Measurements from ENCODE around the gene CPSF4L. TPM values are rescaled to one million over a fixed set of nuclear protein-coding genes. Genes with fewer than 3 reads are reported as not detected.

CPSF4L gene
- total and polyA plus RNA-seq, 2 donors (not counting 3 experiments of a cell fraction or from before 2014, with no cell fraction given): not detected

- Histone ChIP-seq H3K9ac (replicated peaks; ENCODE audit: extremely low read depth, insufficient read depth, low read length) (no peak overlapping the region), H3K27ac (ENCODE audit: insufficient read depth, low read depth, low read length) (no peak overlapping the region), H3K79me2 (ENCODE audit: control insufficient read depth, insufficient read depth, low read length) (peaks cover 21% of the 10 kb centered on the region), H3K9me3 (replicated peaks; ENCODE audit: control insufficient read depth, insufficient read depth, low read length) (no peaks in the 10 kb centered on the region), H3K9me1 (replicated peaks; ENCODE audit: control insufficient read depth, extremely low read depth, insufficient read depth, low read length) (no peaks in the 10 kb centered on the region), H3K4me3 (replicated peaks in 1 of 3; ENCODE audit: insufficient read depth in 1 of 3, low read depth in 1 of 3, low read length in 3 of 3) (no peak overlapping the region), H4K20me1 (replicated peaks; ENCODE audit: control insufficient read depth, extremely low read depth, insufficient read depth, low read length) (no peaks in the 10 kb centered on the region), H2AFZ (ENCODE audit: low read depth, low read length) (no peak overlapping the region), H3K4me2 (ENCODE audit: insufficient read depth, low read length) (no peak overlapping the region), H3K4me1 (ENCODE audit: control insufficient read depth, extremely low read depth, insufficient read depth, low read length) (peaks cover 12% of the 10 kb centered on the region), H3K27me3 (ENCODE audit: control insufficient read depth in 2 of 2, insufficient read depth in 2 of 2, low read length in 2 of 2) (no peaks in the 10 kb centered on the region), H3K36me3 (ENCODE audit: control insufficient read depth in 2 of 2, extremely low read depth in 1 of 2, insufficient read depth in 2 of 2, low read length in 2 of 2) (peaks cover 11 to 12% of the 10 kb centered on the region in 2 experiments)
- ChIA-PET CTCF (no interaction called here), POLR2A (no interaction called here)
- intact Hi-C loops (cut with micrococcal nuclease): loop anchor here (10.0 kb wide), 1 partner anchor 967 kb away; the partner anchor contains the start of gene RPL38
- DNase-seq (ENCODE audit: low read depth, low spot score) (no peak), FAIRE-seq (no peak)
- dilution Hi-C loops (cut with MboI; ENCODE audit: extremely low pct_ligation_motif_present, low sequenced_read_pairs): no loop called here
- BruUV-seq (replicated peaks): no TSS peak
- no peak for TF ChIP-seq JUN (IDR thresholded peaks at IDR 0.05; ENCODE audit: borderline replicate concordance, insufficient read depth, insufficient read length, low read depth)
- TF ChIP-seq MYC (IDR thresholded peaks at IDR 0.05; ENCODE audit: low read depth, low read length): no peak
- TF ChIP-seq MAX (IDR thresholded peaks at IDR 0.05; ENCODE audit: insufficient read depth, insufficient read length): no peak
Observed at GRCh38 chr17:73237714-73238113, 24.0 kb downstream of the CPSF4L start.

GRCh38 chr17:73234736-73235135 is 26.9 kb downstream of the CPSF4L start:
- Histone ChIP-seq H3K79me2 (ENCODE audit: control insufficient read depth, insufficient read depth, low read length) (peaks cover 39% of the 10 kb centered on the region), H3K36me3 (ENCODE audit: control insufficient read depth in 2 of 2, extremely low read depth in 1 of 2, insufficient read depth in 2 of 2, low read length in 2 of 2) (peaks cover 11 to 12% of the 10 kb centered on the region in 2 experiments)

More at GRCh38 chr17:73234736-73235135, 26.9 kb downstream of the CPSF4L start:
- no peak overlapping the region for H2AFZ ChIP-seq (ENCODE audit: low read depth, low read length)
- DNase-seq (ENCODE audit: low read depth, low spot score) (no peak), FAIRE-seq (no peak)
- no peak overlapping the region for H3K27ac ChIP-seq (ENCODE audit: insufficient read depth, low read depth, low read length)
- H3K9ac ChIP-seq (replicated peaks; ENCODE audit: extremely low read depth, insufficient read depth, low read length): no peak overlapping the region
- H3K9me3 ChIP-seq (replicated peaks; ENCODE audit: control insufficient read depth, insufficient read depth, low read length): no peaks in the 10 kb centered on the region
- CTCF ChIA-PET: interaction anchor here (2.3 kb wide), 1 partner anchor 509 kb away, joined by 11 read pairs; no protein-coding TSS in a partner anchor
- TF ChIP-seq MYC (IDR thresholded peaks at IDR 0.05; ENCODE audit: low read depth, low read length) (no peak), FOS (IDR thresholded peaks at IDR 0.05; ENCODE audit: borderline replicate concordance, insufficient read depth, low read length) (no peak), JUN (IDR thresholded peaks at IDR 0.05; ENCODE audit: borderline replicate concordance, insufficient read depth, insufficient read length, low read depth) (no peak), GATA2 (IDR thresholded peaks at IDR 0.05; ENCODE audit: insufficient read depth, insufficient read length, low read depth, low read length) (no peak), POLR2AphosphoS5 (IDR thresholded peaks at IDR 0.05; ENCODE audit: insufficient read depth, low read depth, low read length) (no peak), POLR2A (IDR thresholded peaks at IDR 0.05; ENCODE audit: low read depth, low read length) (no peak), EZH2 (IDR thresholded peaks at IDR 0.05; ENCODE audit: borderline replicate concordance, low read depth, low read length, severe bottlenecking) (no peak), MAX (IDR thresholded peaks at IDR 0.05; ENCODE audit: insufficient read depth, insufficient read length) (no peak), CTCF (IDR thresholded peaks at IDR 0.05; ENCODE audit: extremely low read depth in 1 of 2, insufficient read depth in 1 of 2, low read depth in 1 of 2, low read length in 2 of 2) (no peak)
- no peaks in the 10 kb centered on the region for H3K9me1 ChIP-seq (replicated peaks; ENCODE audit: control insufficient read depth, extremely low read depth, insufficient read depth, low read length)
- peaks cover 16% of the 10 kb centered on the region for H3K4me1 ChIP-seq (ENCODE audit: control insufficient read depth, extremely low read depth, insufficient read depth, low read length)
- intact Hi-C loops (cut with micrococcal nuclease) (loop anchor here (5.0 to 10.0 kb wide), 4 partner anchors 58 to 970 kb away; partner anchors contain the start of genes RPL38 and SLC39A11), dilution Hi-C loops (cut with MboI; ENCODE audit: extremely low pct_ligation_motif_present, low sequenced_read_pairs) (no loop called here)
- POLR2A ChIA-PET: interaction anchor here (0.6 kb wide), 1 partner anchor 56 kb away, joined by 3 read pairs; no protein-coding TSS in a partner anchor
- no peak overlapping the region for H3K4me3 ChIP-seq (replicated peaks in 1 of 3; ENCODE audit: insufficient read depth in 1 of 3, low read depth in 1 of 3, low read length in 3 of 3)
- BruUV-seq (replicated peaks): no TSS peak
- no peaks in the 10 kb centered on the region for H4K20me1 ChIP-seq (replicated peaks; ENCODE audit: control insufficient read depth, extremely low read depth, insufficient read depth, low read length)
- H3K27me3 ChIP-seq (ENCODE audit: control insufficient read depth in 2 of 2, insufficient read depth in 2 of 2, low read length in 2 of 2): no peaks in the 10 kb centered on the region
- H3K4me2 ChIP-seq (ENCODE audit: insufficient read depth, low read length): no peak overlapping the region

Measured in endothelial cell of umbilical vein (primary cell).